Central memory CD4-positive, alpha-beta T cell (primary cell): Measurements from ENCODE around the gene FAIM2.
"Not testable (repeated sequence)": the region's sequence is repeated elsewhere in the genome, so short reads cannot be mapped to it uniquely, and the experiment has no call there.

ENCODE experiments used
- DNase-seq: peaks from one replicate; pipeline ENCODE4 v3.0.0; 2022

Gene FAIM2

GRCh38 chr12:49893753-49894750, 9.6 kb downstream of the FAIM2 start:
- no peak for DNase-seq

- no peak for DNase-seq
Observed at GRCh38 chr12:49892732-49893317, 10.9 kb downstream of the FAIM2 start.

DNA sequence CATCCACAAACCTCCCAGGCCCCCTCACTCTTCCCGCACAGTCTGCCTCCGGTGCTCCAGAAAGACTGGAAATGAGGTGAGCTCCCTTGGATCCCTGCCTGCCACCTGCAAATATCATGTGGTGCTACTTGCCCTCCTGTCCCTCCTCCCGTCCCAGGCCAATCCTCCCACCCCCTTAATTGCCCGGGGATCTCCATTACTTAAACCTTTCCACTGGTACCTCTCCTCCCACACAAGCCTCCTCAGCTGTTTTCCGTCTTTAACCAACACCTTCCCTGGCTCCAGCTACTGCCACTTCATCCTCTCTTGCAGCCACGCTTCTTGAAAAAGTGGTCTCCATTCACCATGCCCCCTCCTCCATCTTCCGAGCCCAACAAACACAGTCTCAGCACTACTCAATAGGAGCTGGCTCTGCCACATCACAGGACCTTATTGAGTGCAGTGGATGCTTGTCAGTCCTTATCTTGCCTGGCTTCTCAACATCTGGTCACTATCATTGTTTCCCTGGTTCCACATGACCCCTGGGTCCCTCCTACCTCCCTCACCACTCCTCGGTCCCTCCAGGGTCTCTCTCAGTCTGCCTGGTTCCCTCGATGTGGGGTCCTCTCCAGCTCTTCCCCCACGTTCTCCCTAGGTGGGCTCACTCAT, 11.5 kb downstream of the FAIM2 start:
- no peak for DNase-seq

DNA sequence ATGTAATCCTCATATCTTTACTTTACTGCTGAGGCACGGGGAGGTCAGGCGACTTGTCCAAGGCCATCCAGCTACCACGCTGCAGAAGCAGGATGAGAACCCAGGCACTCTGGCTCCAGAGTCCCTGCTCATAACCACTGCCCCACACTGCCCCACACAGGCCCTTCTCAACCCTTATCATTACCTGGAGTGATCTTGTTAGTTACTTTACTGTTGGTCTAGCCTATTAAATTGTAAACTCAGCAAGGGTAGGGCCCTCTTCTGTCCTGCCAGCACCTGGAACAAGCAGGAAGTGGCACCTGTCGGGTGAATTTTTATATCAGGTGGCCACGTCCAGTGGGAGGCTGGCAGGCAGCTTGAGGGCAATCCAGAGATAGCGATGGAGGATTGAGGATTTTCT, 12.2 kb downstream of the FAIM2 start:
- no peak for DNase-seq

DNA sequence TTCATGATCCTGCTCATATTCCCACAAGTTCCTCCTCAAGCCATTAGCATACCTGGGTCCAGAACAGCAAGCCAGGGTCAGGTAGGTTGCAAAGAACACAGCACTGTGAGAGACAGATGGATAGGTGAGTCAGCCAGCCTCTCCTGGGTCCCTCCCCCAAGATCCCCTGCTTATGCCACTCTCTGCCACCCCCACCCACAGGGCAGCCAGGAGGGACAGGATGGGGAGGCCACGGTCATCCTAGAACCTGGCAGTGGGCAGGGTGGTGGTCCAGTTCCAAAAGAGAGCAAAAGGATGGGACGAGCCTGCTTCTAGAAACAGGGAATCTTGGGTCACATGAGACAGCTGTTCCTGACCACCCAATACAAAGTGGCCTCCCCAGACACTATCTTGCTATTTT, 12.7 kb downstream of the FAIM2 start:
- DNase-seq = no peak

- DNase-seq = no peak
Observed at GRCh38 chr12:49890096-49890461, 13.6 kb downstream of the FAIM2 start.

DNA sequence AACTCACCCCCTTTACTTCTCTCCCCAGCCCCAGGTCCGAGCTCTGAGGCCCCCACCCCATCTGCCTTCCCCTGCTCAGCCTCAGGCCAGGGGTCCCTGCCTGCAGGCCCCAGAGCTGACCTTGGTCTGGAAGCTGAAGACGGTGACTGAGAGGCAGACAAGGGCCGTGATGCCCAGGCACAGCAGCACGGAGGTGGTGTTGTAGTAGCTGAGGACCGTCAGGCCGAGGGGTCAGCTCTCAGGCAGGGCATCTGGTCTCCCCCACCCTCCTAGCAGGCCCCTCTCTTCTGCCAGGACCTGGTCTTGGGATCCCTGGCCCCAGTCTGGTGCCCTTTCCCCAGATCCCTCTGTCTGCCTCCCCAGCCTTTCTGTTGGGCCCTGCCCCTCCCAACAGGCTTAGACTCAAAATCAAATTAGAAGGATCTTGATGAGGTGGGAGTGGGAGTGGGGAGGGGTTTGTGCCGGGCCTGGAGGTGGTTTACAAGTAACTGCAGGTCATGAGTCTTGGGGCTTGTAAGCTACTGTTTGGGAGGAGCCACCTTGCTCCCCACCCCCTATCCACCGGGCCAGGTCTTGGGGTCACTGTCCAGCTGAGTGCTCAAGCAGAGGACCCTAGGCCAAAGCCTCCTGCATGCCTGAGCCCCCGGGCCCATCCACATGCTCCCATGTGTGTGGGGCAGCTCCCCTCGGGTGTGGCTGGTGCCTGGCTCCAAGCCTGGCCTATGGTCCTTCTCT, 14.2 kb downstream of the FAIM2 start:
- no peak for DNase-seq

GRCh38 chr12:49888461-49889151, 15.1 kb downstream of the FAIM2 start:
- DNase-seq = no peak

DNA sequence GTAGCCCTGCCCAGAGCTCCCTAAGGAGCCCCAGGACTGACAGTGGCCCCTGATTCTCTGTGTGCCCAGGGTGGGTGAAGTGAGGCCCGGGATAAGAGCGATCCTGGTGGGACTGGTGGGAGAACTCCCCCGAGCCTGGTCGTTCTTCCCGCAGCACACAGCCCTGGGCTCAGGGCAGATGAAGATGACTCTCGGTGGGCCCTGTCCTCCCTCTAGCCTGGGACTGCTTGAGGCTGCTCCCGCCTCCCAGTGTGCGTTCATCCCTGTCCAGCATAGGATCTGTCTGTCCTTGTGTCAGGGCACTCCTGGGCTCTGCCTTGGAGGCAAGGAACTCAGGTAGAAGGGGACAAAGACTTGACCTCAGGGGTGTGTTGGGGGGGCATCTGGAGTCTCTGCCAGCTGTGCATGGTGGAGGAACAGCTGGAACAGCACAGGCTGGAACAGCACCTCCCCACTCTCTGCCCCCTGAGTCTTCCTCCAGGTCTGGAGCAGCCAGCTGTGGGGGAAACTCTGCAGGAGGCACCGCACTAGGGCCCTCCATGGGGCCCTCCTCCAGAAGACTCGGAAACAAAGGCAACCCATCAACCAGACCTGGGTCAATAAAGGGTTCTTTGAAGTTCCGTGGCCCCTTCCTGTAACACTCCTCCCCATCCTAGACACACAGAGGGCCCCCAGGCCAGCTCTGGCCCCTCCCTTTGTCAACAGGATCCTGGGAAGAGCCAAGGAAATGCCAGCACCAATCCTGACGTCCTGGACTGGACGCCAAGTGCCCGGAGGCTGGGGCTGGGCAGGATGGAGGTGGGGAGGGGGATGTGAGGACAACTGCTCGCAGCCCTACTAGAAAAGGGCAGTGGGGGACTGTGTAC, 15.9 kb downstream of the FAIM2 start:
- no peak for DNase-seq

DNA sequence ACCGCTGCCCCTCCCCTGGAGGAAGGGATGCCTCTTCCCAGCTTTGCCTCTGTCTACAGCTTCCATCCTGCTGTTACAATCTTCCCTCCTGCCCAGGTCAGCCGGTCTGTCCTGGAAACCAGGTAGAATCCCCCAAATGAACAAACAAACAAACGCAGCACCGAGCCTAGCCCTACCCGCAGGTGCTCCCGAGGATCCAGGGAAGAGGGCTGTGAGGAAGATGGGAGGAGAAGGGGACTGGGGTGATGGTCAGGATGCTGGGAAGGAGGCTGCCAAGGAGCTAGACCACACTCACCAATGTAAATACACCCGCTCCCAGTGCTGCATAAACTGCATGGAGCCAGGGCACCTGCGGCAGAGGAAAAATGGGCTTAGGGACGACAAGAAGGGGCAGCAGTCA, 16.6 kb downstream of the FAIM2 start:
- no peak for DNase-seq

GRCh38 chr12:49885663-49886461, 17.8 kb downstream of the FAIM2 start:
- no peak for DNase-seq

DNA sequence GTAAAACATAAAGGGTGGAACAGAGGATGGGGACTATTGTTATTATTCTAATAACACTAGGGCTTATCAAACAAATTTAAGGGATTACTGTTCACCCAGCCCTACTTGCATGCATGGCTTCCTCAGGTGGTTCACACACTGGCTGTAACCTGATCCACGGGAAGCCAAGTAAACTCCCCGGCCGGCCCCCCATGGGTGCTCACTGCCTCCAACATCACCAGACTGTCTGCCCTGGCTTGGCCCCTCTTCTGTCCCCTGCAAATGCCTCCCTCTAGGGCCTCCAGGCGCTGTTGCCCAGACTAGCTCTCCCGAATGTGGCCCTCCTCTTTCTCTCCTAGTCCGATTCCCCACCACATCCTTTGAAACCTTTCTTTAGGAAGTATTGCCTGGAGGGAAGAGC, 18.6 kb downstream of the FAIM2 start:
- DNase-seq = no peak

DNA sequence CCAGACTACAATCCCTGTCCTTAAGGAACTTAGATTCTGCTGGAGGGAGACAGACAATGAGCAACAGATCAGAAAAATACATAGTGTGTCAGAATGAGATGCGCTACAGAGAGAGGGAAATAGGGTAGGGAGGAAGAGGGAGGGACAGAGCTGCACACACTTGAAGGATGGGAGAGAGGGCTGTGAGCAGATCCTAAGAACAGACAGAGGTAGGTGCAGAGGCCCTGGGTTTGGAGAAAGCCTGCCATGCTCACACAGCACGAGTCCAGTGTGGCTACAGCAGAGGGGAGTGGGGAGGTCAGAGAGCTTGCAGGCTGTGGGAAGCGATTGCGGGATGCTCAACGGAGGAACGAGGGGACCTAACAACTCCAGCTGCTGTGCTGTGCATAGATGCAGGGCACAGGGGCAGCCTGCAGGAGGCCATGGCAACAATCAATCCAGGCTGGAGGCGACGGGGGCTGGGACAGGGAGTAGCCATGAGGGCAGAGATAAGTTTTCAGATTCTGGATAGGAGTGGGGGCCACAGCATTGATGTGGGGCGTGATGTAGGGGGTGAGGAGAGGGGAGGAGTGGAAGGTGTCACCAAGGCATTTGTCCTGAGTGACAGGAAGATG, 20.7 kb downstream of the FAIM2 start:
- DNase-seq = no peak

- DNase-seq = no peak
Observed at GRCh38 chr12:49882248-49882850, 21.4 kb downstream of the FAIM2 start.

DNA sequence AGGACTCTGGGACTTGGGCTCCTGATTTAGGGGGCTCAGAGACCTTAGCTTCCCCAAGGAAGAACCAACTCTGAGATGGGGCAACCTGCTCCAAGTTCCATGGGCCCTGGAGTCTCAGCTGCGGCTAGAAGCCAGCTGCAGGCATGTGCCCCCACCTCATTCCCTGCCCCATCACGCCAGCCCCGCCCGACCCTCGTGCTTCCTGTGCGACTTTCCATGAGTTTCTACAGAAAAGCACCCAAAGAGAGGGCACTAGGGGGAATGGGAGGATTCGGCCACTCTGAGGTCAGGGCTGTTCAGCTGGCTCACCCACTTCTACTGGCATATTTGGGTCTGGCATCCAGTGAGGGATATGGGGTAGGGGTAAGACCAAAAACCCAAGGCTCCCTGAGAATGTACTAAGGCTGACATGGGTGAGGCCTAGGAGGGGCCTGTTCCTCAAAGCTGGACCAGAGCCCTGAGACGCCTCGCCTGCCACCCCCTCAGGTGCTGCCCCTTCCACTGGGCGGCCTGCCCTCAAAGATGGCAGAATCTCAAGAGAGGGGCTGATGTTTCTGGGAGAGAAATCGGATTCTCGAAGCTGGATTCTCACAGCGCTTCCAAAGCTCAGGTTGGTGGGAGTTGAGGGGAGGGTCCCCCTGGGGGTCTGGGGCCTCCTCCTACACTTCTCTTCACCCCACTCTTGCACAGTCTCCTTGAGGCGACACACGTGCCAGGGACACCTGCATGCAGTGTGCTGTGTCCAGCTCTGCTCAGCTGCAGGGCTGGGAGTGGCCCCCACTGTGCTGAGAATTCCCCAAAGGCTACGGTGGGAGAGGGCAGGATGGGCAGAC, 22.1 kb downstream of the FAIM2 start:
- DNase-seq = no peak

DNA sequence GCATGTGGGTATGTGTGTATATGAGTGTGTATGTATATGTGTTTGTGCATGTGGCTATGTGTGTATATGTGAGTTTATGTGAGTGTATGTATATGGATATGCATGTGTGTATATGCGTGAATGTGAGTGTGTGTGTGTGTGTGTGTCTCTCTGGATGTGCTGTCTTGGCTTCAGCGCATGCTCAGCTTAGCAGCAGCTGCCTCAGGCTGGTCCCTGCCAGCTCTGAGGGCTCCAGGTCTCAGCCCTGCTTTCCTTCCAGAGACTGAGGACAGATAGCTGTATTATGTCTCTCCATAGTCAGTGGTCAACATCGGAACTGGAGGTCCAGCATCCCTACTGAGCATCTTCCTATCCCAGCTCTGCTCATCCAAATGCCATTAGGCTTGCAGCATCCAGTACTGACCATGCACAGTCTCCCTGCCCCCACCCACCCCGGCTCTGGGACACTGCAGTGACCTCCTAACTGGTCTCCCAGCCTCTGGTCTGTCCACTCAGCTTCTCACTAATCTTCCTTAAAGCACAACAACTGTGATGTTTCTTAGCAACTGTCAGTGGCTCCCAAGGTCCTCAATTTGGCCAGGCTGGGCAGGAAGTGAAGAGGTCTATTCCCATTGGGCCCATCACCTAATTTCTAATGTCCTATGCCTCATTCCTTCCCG, 22.8 kb downstream of the FAIM2 start:
- no peak for DNase-seq

GRCh38 chr12:49879065-49879464, 24.6 kb downstream of the FAIM2 start:
- not testable (repeated sequence) for DNase-seq

DNA sequence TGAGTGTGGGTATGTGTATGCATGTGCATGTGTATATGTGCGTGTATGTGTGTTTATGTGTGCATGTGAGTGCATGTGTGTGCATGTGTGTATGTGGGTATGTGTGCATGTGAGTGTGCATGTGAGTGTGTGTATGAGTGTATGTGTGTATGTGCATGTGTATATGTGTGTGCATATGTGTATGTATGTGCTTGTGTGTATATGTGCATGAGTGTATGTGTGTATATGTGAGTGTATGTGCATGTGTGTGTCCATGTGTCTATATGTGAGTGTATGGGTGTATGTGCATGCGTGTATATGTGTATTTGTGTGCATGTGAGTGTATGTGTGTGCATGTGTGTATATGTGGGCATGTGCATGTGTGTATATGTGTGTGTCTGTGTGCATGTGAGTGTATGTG, 25.7 kb downstream of the FAIM2 start:
- DNase-seq = no peak
